D721Med (cell line): ENCODE results near the gene CTNND1.

Source experiments
- DNase-seq: peaks from one replicate; pipeline ENCODE4 v3.0.0; 2011; ENCODE audit warnings: low spot score; ENCODE audit not compliant: insufficient read length
- FAIRE-seq: peaks from 2 replicates; lab custom pipeline; 2011; peaks lifted over from hg19 to GRCh38; lab: Jason Lieb, UNC
- CTCF ChIP-seq: IDR thresholded peaks from 2 replicates; pipeline ENCODE4 v1.5.1; 2012; ENCODE audit warnings: mild to moderate bottlenecking, control low read depth; ENCODE audit not compliant: insufficient read depth; ENCODE audit errors: missing control alignments

The CTNND1 gene

DNA sequence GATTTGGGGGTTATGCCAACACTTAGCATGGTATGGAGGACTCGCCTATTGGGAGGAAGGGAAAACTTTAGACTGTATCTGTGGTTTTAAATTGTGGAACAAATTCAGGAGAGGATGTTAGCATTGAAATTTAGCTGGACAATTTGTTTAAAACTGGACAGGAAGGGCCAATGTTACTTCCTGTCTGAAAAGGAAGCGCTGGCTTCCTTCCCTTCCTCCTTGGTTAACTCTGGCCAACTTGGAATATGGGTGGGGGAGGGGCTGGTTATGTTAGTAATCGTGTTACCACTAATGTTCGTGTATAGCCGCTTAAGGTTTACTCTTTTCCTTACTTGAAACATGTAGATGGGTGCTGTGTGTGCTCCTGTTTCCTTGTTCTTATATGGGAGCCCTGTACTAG, 13.9 kb downstream of the CTNND1 start:
- no peak for FAIRE-seq
- TF ChIP-seq CTCF, result no peak
- no peak for DNase-seq

DNA sequence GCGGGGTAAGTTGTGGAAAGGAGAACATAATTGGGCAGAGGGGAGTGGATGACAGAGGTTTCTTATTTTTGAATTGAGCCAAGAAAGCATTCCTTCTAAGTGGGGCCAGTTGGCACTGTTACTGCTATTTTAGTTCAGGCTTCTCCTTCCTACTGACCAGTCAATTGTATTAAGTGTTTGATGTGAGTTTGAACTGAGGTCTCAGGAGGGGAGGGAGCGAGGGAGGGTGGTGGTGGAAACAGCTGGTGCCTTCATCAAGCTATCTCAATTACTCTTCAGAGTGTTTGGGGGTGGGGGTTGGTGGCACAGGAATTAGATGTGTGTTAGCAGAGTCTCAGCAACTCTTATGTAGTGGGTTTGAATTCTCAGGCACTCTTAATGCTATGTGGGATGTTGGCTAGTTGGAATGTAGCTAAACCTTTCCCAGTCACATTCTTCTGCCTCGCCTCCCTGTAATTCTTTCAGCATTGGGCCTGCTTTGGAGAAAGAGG, 14.5 kb downstream of the CTNND1 start:
- no peak for FAIRE-seq
- DNase-seq, result no peak
- no peak for TF ChIP-seq CTCF

- DNase-seq (no peak), FAIRE-seq (no peak)
- TF ChIP-seq CTCF, result no peak
These were observed 15.1 kb downstream of the CTNND1 start for GRCh38 chr11:57776577-57777210.

GRCh38 chr11:57777969-57778317, 16.3 kb downstream of the CTNND1 start:
- TF ChIP-seq CTCF, result no peak
- FAIRE-seq (no peak), DNase-seq (no peak)

DNA sequence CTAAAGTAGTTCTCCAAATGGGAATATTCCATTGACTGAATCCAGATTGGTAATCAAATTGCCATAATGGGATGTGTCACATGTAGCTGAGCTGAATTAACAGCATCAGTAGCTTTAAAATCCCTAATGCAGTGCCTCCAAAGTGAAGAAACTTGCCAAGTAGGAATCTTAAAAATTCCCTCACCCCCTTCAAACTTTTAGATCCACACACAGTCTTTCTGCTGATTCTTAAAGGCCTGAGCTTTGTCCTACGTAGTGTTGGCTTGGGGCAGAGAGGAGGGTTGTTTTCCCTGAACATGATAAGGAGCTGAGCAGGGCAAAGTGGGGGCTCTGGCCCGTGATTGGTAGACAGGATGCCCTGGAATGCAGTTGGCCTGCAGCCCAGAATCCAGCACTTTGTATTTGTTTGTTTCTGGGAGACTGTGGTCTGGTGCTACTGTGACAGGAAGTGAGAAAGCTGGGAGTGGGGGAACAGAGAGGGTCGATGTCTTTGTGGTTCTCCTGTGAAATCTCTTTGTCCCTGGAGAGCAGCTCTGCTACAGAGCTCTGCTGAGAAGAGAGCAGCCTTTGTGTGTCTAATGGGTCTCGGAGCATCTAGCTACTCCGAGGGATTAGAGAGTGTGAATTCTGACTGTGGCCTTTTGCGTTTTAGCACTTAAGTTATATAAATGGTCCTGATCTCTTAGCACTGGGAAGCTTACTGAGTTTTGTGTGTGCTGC, 16.9 kb downstream of the CTNND1 start:
- DNase-seq, result no peak
- TF ChIP-seq CTCF, result no peak
- FAIRE-seq, result no peak

DNA sequence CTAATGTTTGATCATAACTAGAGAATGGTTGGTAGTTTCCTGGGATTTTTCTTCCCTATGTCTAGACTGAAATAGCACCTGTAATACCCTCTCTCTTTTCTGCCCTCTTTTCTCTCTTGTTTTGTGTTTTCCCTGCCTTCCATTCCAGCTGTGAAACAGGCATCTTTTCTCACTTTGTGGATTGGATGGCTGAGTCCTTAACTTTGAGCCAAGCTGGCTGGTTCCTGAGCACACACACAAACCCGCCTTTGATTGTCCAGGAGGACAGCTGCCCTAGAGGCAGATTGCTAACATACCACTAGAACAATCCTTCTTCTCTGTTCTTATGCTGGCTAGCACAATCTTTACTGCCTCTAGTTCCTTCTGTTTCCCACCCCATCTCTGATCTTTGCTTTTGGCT, 17.7 kb downstream of the CTNND1 start:
- TF ChIP-seq CTCF, result no peak
- DNase-seq, result no peak
- FAIRE-seq, result no peak

- no peak for TF ChIP-seq CTCF
- FAIRE-seq (no peak), DNase-seq (no peak)
These were observed 19.9 kb downstream of the CTNND1 start for GRCh38 chr11:57781529-57781943.
